SK-N-SH (cell line): ENCODE results near the gene MAP3K12.

Experiments
- CTCF ChIP-seq: fragments of 200-600 bp; sonication (generic); IDR thresholded peaks from 2 replicates; pipeline ENCODE4 v1.6.1; 2017; ENCODE audit warnings: antibody characterized with exemption, mild to moderate bottlenecking, moderate library complexity
- EP300 ChIP-seq, 2 experiments: IDR thresholded peaks; 2 replicates each; pipeline versions ENCODE4 v1.4.0 to v1.6.1; 2012; ENCODE audit warnings: borderline replicate concordance in 1 of 2, low read depth in 1 of 2, low read length in 1 of 2
- EZH2phosphoT487 ChIP-seq: fragments of 200-600 bp; sonication (generic); IDR thresholded peaks from 2 replicates; pipeline ENCODE4 v1.6.1; 2017; ENCODE audit warnings: low read depth, mixed run types, mild to moderate bottlenecking, antibody characterized with exemption, moderate library complexity, borderline replicate concordance
- FOXM1 ChIP-seq: IDR thresholded peaks from 2 replicates; pipeline ENCODE4 v1.4.0; 2012; ENCODE audit warnings: low read depth, mild to moderate bottlenecking
- GABPA ChIP-seq: IDR thresholded peaks from 2 replicates; pipeline ENCODE4 v1.4.0; 2012; ENCODE audit warnings: low read depth, mild to moderate bottlenecking
- PBX3 ChIP-seq: IDR thresholded peaks from 2 replicates; pipeline ENCODE4; 2012
- POLR2AphosphoS5 ChIP-seq: IDR thresholded peaks from 2 replicates; pipeline ENCODE4 v1.6.1; 2012; ENCODE audit warnings: low read depth, low read length
- RFX5 ChIP-seq: IDR thresholded peaks from 2 replicates; pipeline ENCODE4 v1.6.1; 2012; ENCODE audit warnings: mild to moderate bottlenecking, improper control_type of control experiment, low read length
- TCF12 ChIP-seq: IDR thresholded peaks from 2 replicates; pipeline ENCODE4 v1.4.0; 2012
- USF1 ChIP-seq: IDR thresholded peaks from 2 replicates; pipeline ENCODE4 v1.4.0; 2012; ENCODE audit warnings: low read depth, borderline replicate concordance
- ZBTB33 ChIP-seq: IDR thresholded peaks from 2 replicates; pipeline ENCODE4 v1.4.0; 2012; ENCODE audit warnings: low read depth, borderline replicate concordance

- TF ChIP-seq FOXM1 = no peak
- TF ChIP-seq CTCF = no peak
- no peak for TF ChIP-seq RFX5
- no peak for TF ChIP-seq TCF12
- TF ChIP-seq ZBTB33 = no peak
- no peak for TF ChIP-seq GABPA
- TF ChIP-seq PBX3 = no peak
- no peak for TF ChIP-seq EP300 (IDR thresholded peaks at IDR 0.05; ENCODE audit: borderline replicate concordance in 1 of 2, low read depth in 1 of 2, low read length in 1 of 2)
- TF ChIP-seq EZH2phosphoT487 = no peak
- TF ChIP-seq USF1 = no peak
- no peak for TF ChIP-seq POLR2AphosphoS5
These were observed 24.4 kb downstream of the MAP3K12 start for GRCh38 chr12:53474819-53475218.
